GM18907 (cell line): ENCODE measurements around the gene ROPN1B.

Source experiments
- ATAC-seq: cut with Tn5 transposase; IDR thresholded peaks from one replicate; pipeline ENCODE4 v1.9.1; 2021; ENCODE audit warnings: mild to moderate bottlenecking, moderate library complexity; ENCODE audit not compliant: unreplicated experiment

ROPN1B gene

GRCh38 chr3:126003447-126004190 is 34.6 kb downstream of the ROPN1B start:
- no peak for ATAC-seq

- no peak for ATAC-seq
Measured at GRCh38 chr3:126004217-126004616, 35.2 kb downstream of the ROPN1B start.

GRCh38 chr3:126004692-126005091 is 35.7 kb downstream of the ROPN1B start:
- ATAC-seq: no peak

- ATAC-seq: no peak
Measured at GRCh38 chr3:126005951-126006350, 37.0 kb downstream of the ROPN1B start.

- ATAC-seq: no peak
Measured at GRCh38 chr3:126008219-126008618, 39.2 kb downstream of the ROPN1B start.

GRCh38 chr3:126009181-126009580 is 40.2 kb downstream of the ROPN1B start:
- no peak for ATAC-seq

- no peak for ATAC-seq
Measured at GRCh38 chr3:126013751-126014156, 44.8 kb downstream of the ROPN1B start.

GRCh38 chr3:126014252-126014651 is 45.3 kb downstream of the ROPN1B start:
- no peak for ATAC-seq

- no peak for ATAC-seq
Measured at GRCh38 chr3:126015075-126015474, 46.1 kb downstream of the ROPN1B start.

GRCh38 chr3:126016616-126017015 is 47.6 kb downstream of the ROPN1B start:
- no peak for ATAC-seq

GRCh38 chr3:126017362-126017761 is 48.4 kb downstream of the ROPN1B start:
- no peak for ATAC-seq

GRCh38 chr3:126018545-126018944 is 49.6 kb downstream of the ROPN1B start:
- no peak for ATAC-seq

- ATAC-seq: no peak
Measured at GRCh38 chr3:126018995-126019394, 50.0 kb downstream of the ROPN1B start.

GRCh38 chr3:126019683-126020082 is 50.7 kb downstream of the ROPN1B start:
- ATAC-seq: no peak

GRCh38 chr3:126021224-126021623 is 52.2 kb downstream of the ROPN1B start:
- no peak for ATAC-seq

GRCh38 chr3:126021702-126022101 is 52.7 kb downstream of the ROPN1B start:
- ATAC-seq: no peak

- ATAC-seq: no peak
Measured at GRCh38 chr3:126022741-126023359, 53.9 kb downstream of the ROPN1B start.

- ATAC-seq: no peak
Measured at GRCh38 chr3:126023390-126023789, 54.4 kb downstream of the ROPN1B start.

- ATAC-seq: no peak
Measured at GRCh38 chr3:126024049-126024854, 55.3 kb downstream of the ROPN1B start.

- no peak for ATAC-seq
Measured at GRCh38 chr3:126025116-126025729, 56.2 kb downstream of the ROPN1B start.

- no peak for ATAC-seq
Measured at GRCh38 chr3:126025862-126026261, 56.9 kb downstream of the ROPN1B start.
